GM21515 (cell line): ENCODE data around the gene SKAP1.

Experiments used
- ATAC-seq: cut with Tn5 transposase; IDR thresholded peaks from one replicate; pipeline ENCODE4 v1.9.1; 2021; ENCODE audit not compliant: unreplicated experiment

Gene SKAP1

DNA sequence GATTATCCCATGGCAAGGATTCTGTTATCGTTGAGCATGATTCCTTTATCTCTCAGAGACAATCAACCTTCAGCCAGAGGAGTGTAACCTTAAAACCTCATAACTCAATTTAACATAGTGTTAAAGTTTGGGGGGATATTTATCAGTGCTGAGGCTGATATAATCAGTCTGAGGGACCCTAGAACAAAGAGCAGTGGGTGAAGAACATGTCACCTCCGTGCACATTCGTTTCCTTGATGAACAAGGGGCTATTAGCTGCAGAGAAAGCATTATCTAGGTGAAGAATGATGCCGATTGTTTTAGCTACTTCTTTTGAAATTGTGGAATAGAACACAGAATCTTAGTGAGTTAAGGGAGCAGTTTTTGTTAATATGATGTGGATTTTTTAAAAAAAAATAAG is 99.1 kb downstream of the SKAP1 start:
- no peak for ATAC-seq

DNA sequence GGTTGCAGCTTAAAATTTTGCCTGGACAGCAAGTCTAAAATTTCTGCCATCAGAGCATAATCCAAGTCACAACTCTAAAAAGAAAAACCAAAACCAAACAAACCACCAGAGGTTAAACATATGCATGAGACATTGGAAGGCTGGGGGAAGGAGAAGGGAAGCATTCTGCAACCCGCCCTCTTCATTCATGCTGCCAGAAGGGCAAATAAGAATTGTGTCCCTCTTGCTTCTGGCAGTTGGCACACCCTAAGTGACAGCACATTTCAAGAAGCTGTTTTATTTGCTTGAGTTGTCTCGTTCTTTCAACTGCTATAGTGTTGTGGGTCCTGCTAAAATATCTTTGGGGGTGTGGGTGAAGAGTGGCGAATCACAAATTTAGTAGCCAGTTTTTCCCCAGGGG is 99.6 kb downstream of the SKAP1 start:
- no peak for ATAC-seq

- ATAC-seq = no peak
These were observed 101.6 kb downstream of the SKAP1 start for GRCh38 chr17:48328457-48328856.

DNA sequence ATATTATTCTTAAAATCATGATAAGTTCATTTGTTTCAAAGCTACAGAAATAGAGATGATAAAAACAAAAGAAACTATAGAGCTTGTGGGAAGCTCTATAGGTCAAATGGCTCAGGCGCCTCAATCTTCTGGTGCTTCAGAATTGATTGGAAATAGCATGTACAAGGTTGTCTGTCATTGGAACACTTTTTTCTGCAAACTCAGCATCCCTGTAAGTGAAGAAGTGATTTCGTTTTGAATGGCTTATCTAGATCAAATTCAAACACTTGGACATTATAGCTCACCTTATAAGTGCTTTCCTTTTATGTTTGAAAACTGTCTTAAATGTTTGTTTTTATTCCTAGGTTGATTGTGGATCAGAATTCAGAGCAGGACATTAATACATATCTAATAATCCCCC is 103.7 kb downstream of the SKAP1 start:
- no peak for ATAC-seq

DNA sequence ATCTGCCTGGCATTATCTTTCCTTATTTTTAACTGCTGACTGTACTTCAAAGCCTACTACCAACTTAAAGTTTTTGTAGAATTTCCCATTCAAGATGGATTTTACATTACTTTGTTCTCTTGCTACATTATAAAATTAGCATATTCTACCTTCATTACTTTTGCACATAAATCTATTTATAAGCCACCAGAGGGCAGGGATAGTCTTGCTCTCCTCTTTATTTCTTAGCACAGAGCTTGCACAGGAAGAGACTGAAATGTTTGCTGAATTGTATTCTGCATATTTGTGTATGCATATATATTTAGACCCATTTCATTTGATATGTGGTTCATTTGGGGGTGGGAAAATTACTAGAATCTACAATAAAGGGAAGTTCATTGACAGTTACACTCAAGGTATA is 108.0 kb downstream of the SKAP1 start:
- ATAC-seq = no peak

- no peak for ATAC-seq
These were observed 112.3 kb downstream of the SKAP1 start for GRCh38 chr17:48317732-48318131.

- no peak for ATAC-seq
These were observed 115.3 kb downstream of the SKAP1 start for GRCh38 chr17:48314716-48315115.

- no peak for ATAC-seq
These were observed 116.8 kb downstream of the SKAP1 start for GRCh38 chr17:48313096-48313755.

DNA sequence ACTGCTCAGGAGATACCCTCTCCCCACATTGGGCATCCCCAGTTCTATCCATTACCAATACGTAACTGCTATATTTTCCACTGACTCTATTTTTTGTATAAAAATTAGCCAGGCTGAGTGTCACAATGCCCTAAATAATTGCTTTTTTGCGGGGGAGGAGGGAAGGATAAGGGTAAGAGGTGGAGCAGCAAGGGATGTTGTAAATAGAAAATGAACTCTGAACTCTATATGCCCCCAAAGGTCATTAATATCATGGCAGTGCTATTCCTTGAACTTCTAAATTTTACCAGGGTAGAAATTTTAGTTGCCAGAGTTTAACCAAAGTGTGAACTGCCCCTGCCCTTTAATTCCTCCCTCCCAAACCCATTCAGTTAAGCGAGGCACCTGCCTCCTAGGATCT is 118.7 kb downstream of the SKAP1 start:
- no peak for ATAC-seq

DNA sequence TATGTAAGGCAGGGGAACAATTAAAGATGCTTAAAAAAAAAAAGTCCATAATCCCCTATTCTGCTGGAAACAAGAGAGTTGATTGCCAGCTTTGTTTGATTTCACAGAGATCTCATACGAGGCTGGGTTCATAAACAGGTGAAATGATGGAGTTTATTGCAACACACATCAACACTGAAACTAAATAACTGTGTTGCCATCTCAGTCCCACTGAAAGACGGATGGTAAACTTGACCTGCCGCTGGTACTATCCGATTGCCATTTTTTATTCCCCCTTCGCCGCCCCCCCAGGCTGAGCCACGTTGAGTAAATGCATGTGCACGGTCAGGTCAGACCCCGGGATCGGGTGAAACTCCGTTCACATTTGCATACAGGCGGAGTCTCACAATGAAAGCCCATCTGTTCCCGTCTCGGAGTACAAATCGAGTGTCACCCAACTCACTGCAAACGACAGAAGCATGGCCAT is 119.2 kb downstream of the SKAP1 start:
- ATAC-seq = no peak

- no peak for ATAC-seq
These were observed 121.4 kb downstream of the SKAP1 start for GRCh38 chr17:48308581-48308980.

- ATAC-seq = no peak
These were observed 122.1 kb downstream of the SKAP1 start for GRCh38 chr17:48307814-48308411.

DNA sequence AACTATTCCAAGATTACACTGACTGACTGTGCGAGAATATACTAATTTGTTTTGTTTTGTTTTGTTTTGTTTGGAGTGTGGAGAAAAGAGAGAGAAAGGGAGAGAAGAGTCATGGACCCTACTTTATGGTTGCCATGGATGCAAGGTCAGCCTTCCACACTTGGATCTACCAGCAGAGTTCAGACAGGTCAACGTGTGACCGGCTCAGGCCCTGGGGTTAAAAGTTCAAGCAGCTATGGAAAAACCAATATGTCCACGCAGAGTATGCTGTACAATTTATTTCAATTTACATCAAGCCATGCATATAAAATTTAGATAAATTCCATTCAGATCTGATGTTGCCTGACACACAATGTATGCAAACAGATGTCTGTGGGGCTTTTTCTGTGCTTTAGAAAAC is 122.8 kb downstream of the SKAP1 start:
- ATAC-seq = no peak

- no peak for ATAC-seq
These were observed 129.0 kb downstream of the SKAP1 start for GRCh38 chr17:48301002-48301401.

GRCh38 chr17:48299760-48300159 is 130.3 kb downstream of the SKAP1 start:
- ATAC-seq = peak; percentile 52

GRCh38 chr17:48297825-48298224 is 132.2 kb downstream of the SKAP1 start:
- ATAC-seq = no peak

- ATAC-seq = no peak
These were observed 133.6 kb downstream of the SKAP1 start for GRCh38 chr17:48296453-48296852.

DNA sequence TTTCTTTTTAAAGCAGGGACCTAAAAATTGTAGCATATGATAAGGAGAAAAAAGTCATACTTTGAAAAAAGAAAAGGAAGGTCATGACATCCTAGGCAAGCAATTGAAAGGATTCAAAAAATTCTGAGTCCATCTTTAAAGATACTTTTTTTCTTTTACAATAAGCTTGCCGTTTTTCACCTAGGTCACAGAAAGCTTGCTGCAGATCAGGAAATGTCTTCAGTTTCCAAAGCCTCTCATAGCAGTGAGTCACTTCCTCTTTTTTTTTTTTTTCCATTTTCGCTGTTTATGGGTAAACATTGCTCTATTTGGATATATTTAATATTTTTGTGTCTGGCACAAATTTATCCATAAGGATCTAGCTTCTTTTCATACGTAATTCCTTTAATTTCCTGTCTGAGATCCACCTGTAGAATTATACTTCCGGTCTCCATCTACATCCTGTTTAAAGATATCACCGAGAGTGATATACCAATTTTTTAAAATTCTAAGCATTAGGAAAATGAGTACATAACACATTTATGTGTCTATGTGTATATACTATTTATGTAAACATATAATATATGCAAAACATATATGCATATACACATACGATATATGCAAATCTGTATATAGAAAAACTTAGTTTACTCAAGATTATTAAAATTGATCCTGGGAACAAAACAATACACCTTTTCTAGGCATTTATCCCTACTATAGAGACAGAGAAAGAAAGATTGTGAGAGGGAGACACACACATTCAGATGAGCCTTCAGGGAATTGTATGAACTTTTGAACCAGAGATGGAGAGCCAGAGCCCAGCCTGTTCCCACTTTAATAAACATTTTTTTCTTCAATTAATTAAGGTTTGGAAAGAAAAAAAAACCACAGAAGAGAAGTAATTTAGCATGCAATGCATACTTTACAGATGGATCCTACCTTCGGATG is 134.4 kb downstream of the SKAP1 start:
- no peak for ATAC-seq

DNA sequence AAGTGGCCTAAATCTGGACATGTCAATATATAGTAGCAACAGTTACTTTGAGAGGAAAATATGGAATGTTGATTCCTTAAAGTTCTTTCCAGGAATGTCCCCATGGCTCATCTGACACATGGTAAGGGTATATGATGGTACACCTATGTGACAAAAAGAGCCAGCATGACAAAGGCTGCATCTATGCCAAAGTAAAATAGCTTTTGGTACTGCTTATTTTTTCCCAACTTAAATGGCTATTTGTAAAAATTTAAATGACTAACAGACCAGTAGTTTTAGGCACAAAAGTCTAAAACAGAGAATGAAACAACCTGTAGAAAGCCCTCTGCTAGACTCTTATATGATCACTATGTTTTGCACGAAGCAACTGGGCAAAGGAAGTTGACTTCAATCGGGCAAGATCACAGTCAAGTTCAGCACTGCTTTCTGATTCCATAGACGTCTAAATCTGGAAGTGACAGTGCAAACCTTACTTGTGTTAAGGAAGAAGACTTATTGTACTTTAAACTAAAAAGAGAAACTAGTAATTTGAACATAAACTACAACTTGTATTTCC is 135.1 kb downstream of the SKAP1 start:
- no peak for ATAC-seq

DNA sequence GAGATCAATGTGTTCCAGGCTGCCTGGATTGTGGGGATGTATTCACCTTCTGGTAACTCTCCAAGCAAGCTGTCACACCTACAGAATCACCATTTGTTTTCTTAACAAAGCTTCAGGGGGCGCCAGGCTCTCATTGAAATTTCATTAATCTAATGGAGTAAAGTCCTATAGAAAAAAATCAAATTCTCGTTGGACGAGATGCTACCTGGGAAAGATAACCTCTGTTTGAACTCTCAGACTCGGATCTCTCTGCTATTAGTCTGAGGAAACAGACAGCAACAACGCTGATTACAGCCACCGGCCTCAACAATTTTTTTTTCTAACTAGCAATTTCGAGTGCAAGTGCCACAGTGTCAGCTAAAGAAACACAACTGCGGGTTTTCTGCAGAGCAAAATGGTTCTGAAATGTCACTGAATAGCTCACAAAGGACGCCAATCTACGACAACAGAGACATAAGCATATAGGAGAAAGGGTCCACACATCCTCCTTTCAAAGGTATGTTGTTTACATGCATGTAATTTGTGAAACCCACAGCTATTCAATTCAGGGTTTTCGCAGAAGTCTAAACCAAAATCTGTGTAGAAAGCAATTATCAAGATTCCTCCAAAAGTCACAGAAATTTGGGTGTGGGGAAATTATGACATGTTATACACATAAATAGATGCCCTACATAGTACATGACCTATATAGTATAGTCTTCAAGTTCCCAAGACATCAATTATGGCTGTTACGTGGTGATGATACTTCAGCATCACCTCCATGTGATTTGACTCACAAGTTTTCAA is 135.8 kb downstream of the SKAP1 start:
- no peak for ATAC-seq
